Endothelial cell of hepatic sinusoid (primary cell): ENCODE measurements around the gene PTS.

ENCODE experiments used
- in situ Hi-C: cut with HindIII; loops from 2 replicates; pipeline ENCODE4 v1.10.0; 2017; ENCODE audit warnings: low sequenced_read_pairs

Gene PTS

DNA sequence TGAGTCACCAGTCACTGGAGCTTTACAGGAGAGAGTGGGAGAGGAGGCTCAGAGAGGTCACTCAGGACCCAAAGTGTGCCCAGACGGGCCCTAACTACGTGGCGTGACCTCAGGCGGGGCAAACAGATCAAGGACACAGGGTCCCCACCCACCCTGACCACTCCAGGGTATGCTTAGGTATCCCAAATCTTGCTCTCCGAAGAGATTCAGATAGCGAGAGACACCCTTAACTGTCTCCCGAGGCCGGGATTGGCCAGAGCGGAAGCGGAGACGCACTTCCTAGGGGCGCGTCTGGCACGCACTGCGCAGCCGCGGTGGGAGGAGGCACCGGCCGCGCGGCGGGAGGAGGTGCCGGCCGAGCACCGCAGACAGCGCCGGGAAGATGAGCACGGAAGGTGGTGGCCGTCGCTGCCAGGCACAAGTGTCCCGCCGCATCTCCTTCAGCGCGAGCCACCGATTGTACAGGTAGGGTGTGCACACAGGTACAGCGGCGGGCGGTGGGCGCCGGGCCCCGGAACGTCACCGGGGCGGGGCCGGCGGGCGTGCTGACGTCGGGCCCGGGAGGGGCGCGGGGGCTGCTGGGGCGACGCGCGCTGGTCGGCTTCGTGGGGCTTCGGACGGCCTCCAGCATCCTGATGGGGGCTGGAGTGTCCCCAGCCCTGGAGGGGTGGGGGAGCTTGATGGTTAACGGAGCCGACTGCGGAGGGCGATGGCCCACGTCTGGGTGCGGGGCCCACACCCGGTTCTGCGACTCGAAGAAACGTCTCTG is at the start of gene PTS:
Gene PTS (plus strand): TSS at position 367 of the 769 bp plus-strand sequence. CDS start 16 bp downstream, at position 383.
- in situ Hi-C loops, result loop anchor here (5.0 kb wide), 1 partner anchor 61 kb away; no protein-coding TSS in a partner anchor

DNA sequence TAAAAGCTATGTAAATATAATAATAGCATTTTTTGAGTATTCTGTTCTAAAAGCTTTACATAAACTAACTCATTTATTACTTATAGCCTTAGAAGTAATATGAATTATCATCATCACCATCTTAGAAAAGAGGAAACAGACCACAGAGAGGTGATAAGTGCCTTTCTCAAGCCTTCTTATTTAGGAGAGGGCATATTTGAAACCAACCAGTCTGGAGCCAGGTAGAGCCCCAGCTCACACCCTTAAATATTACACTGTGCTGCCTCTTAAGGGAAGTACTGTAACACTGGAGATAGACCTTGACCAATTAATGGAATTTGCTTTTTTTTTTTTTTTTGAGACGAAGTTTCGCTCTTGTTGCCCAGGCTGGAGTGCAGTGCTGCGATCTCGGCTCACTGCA is 48.6 kb upstream of the PTS start:
- in situ Hi-C loops, result loop anchor here (5.0 kb wide), 1 partner anchor 75 kb away; no protein-coding TSS in a partner anchor

DNA sequence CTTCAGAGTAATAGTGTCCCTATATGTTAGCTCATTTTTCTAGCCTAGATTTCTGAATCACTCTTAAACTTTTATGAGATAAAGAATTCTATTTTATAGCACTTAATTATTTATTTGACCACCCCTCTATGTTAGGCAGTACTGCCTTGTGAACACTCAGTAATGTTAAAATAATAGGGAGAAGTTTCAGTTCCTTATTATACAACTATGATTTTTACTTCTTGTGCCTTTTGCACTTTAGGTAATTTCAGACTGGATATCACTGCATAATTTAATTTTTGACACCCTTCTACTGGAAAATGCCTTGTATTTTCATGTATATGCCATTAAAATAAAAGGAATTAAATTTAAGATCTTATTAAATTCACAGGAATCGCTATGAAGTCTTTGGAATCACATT is 47.8 kb upstream of the PTS start:
- in situ Hi-C loops, result loop anchor here (5.0 kb wide), 1 partner anchor 76 kb away; no protein-coding TSS in a partner anchor

DNA sequence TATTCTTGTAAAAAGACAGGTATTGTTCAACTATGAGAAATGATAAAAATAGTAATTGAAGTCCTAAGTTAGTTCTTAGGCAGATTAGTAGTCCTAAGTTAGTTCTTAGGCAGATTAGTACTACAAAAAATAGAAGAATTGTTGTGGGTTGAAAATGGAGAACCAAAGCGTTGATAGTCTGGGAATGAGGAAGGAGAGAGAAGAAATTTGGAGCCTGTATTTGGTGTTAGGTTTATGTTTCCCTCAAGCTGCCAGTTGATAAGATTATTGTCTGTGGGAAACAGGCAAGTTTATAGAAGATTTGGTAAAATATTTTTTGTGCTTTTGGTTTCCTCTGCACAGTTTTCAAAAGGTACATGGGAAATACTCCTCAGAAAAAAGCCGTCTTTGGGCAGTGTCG is 47.3 kb upstream of the PTS start:
- in situ Hi-C loops, result loop anchor here (5.0 kb wide), 1 partner anchor 77 kb away; no protein-coding TSS in a partner anchor

DNA sequence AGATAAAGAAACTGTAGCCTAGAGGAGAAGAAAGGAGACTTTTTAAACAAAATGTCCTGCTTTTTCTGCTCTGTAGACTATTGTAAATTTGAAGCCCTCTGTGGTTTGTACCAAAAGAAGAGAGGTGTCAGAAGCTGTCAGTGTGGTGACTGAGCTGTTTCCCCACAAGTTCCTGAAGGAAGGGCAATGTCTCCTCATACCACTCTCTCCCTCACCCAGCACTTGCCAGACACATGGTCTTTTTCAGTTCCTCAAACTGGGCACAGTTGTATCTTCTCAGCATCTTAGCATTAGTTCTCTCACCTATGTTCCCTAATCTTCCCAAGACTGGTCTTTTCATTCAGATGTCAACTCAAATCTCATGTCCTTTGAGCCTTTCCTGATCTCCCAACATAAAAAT is 46.6 kb upstream of the PTS start:
- in situ Hi-C loops, result loop anchor here (5.0 kb wide), 1 partner anchor 77 kb away; no protein-coding TSS in a partner anchor

DNA sequence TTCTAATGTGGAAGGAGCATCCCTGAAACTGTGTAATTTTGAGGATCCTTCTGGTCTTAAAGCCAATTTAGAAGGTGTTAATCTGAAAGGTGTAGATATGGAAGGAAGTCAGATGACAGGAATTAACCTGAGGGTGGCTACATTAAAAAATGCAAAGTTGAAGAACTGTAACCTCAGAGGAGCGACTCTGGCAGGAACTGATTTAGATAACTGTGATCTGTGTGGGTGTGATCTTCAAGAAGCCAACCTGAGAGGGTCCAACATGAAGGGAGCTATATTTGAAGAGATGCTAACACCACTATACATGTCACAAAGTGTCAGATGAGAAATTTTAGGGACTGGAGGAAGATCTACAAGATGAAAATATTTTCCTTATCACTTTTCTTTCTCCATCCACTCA is 43.4 kb upstream of the PTS start:
- in situ Hi-C loops, result no loop called here

DNA sequence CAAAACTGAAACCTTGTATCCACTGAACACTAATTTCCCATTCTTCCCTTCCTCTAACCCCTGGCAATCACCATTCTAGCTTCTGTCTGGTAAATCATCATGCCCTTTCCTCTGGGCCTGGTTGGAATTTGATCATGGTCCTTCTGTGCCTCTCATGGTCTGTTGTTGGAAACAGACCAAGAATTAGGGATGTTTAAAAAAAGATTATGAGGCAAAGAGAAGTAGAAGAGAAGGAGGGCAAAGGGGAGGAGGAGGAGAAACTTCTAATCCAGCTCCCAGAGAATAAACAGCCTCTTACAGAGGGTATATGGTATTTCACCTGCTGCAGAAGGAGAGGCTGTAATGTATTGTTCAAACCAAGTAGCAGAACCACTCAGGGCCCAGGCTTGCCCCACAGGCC is 40.3 kb upstream of the PTS start:
- in situ Hi-C loops, result no loop called here

DNA sequence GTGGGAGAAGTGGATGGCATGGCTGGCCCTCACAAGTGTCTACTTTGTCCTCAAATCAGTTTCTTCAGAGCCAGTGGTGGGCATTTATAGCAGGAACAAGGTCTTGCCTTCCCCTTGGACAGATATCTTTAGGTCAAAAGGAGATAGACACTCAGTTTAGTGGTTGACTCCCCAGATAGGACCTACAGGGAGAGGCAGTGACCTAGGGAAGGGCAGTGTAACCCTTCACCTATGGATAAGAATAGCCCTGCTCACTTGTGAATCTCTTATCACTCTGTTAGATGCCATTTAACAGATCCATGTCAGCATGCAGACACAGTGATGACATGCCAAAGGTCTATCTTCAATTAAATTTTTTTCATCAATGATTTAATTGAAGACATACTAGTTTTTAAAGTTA is 39.9 kb upstream of the PTS start:
- in situ Hi-C loops, result no loop called here

DNA sequence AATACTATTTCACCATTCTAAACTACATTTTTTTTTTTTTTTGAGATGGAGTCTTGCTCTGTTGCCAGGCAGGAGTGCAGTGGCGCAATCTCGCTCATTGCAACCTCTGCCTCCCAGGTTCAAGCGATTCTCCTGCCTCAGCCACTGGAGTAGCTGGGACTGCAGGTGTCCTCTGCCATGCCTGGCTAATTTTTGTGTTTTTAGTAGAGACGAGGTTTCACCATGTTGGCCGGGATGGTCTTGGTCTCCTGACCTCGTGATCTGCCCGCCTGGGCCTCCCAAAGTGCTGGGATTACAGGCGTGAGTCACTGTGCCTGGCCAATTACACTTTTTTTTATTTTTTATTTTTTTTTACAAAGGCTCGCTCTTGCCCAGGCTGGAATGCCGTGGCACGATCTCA is 31.1 kb upstream of the PTS start:
- in situ Hi-C loops, result loop anchor here (5.0 kb wide), 2 partner anchors 33 to 42 kb away; partner anchors contain the start of gene IL18

DNA sequence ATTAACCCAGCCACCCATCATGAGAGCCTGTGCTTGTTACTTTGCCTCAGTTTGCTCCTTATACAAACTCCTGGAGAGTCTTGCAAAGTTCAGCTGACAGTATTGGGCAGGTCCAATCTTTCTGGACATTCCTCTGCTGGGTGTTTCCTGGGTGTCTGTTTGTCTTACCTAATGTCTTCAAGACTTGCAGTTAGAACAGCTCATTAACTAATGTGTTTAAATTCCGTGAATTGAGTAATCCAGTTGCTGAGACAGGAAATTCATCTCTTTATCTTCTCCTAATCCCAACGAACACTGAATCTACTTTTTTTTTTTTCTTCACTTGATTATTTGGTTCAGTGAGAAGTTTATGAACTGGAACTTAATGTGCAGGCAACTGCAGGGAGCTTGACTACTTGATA is 30.3 kb upstream of the PTS start:
- in situ Hi-C loops, result loop anchor here (5.0 kb wide), 2 partner anchors 34 to 41 kb away; partner anchors contain the start of gene IL18

DNA sequence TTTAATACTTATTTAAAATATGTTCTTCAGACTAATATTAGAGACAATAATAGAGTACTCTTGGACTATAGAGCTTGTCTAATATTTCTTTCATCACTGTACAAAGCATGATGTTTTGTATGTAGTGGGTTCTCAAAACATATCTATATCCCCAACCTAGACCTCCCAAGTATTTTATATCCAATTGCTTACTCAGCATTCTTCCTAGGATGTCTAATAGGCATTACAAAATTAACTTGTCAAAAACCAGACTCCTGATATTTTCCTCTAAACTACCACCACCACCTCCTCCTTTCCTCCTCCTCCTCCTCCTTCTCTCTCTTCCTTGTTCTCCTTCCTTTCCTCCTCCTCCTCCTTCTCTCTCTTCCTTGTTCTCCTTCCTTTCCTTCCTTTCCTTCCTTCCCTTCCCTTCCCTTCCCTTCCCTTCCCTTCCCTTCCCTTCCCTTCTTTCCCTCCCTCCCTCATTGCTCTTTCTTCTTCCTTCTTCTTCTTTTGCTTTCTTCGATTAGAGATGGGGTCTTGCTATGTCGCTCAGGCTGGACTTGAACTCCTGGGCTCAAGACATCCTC is 29.6 kb upstream of the PTS start:
- in situ Hi-C loops, result loop anchor here (5.0 kb wide), 2 partner anchors 34 to 41 kb away; partner anchors contain the start of gene IL18

DNA sequence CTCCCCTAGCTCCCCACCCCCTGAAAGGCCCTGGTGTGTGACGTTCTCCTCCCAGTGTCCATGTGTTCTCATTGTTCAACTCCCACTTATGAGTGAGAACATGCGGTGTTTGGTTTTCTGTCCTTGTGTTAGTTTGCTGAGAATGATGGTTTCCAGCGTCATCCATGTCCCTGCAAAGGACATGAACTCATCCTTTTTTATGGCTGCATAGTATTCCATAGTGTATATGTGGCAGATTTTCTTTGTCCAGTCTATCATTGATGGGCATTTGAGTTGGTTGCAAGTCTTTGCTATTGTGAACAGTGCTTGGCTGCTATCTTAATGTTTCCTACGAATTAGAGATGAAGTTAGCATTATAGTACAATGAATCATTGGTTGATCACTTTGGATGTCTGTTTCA is 27.1 kb upstream of the PTS start:
- in situ Hi-C loops, result loop anchor here (5.0 kb wide), 2 partner anchors 37 to 38 kb away; partner anchors contain the start of gene IL18

DNA sequence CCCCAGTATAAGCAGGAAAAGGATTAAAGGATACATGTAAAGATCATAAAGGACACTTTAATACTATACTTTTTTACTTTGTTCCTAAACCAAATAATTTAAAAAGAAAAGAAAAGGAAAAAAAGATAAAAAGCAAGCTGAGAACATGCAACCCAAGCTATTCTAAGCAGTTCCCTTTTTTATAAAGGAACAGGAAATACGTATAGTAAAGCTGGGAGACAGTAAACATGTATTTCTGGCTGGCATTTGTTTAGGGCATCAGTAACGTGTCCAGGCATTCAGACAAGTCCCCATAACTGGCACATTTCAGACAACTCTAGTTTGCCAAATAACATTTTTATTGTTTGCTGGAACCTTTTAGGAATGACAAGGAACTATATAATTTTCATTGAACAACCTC is 26.0 kb upstream of the PTS start:
- in situ Hi-C loops, result no loop called here

DNA sequence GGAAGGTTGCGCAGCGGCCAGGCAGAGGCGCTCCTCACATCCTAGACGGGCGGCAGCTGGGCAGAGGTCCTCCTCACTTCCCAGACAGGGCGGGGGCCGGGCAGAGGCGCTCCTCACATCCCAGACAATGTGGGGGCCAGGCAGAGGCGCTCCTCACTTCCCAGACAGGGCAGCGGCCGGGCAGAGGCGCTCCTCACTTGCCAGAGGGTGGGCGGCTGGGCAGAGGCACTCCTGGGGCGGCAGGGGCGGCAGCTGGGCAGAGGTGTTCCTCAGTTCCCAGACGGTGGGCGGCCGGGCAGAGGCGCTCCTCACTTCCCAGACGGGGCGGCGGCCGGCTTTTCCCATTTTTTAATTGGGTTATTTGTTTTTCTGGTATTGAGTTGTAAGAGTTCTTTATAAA is 20.2 kb upstream of the PTS start:
- in situ Hi-C loops, result no loop called here

DNA sequence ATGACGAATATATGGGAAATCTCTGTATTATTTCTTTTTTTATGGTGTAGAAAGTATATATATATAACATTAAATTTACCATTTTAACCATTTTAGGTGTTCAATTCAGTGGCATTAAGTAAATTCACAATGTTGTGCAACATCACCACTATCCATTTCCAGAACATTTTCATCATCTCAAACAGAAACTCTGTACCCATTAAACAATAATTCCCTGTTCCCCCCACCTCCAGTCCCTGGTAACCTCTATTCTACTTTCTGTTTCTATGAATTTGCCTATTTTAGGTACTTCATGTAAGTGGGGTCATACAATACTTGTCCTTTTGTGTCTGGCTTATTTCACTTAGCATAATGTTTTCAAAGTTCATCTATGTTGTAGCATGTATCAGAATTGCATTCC is 15.3 kb upstream of the PTS start:
- in situ Hi-C loops, result no loop called here

DNA sequence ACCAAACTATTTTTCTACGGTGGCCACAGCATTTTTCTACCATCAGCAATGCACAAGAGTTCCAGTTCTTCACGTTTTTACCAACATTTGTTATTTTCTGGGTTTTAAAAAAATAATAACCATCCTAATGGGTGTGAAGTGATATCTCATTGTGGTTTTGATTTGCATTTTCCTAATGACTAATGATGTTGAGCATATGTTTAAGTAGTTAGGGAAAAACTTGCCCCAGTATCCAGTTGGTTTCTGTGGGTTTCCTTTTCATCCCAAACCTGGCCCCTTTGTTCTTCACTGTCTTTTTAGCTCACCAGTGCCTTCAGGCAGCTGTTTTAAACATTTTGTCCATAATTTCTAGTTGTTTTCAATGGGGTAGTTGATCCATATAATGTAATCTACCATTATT is 14.7 kb upstream of the PTS start:
- in situ Hi-C loops, result no loop called here

DNA sequence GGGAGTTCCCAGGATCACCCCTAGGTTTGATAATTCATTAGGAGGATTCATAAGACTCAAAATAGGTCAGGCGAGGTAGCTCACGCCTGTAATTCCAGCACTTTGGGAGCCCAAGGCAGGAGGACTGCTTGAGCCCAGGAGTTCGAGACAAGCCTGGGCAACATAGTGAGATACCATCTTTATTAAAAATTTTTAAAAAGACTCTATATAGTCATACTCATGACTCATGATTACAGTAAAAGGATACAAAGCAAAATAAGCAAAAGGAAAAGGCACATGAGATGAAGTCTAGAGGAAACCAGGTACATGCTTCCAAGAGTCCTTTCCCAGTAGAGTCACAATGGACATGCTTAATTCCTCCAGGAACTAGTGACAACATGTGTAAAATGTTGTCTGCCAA is 13.9 kb upstream of the PTS start:
- in situ Hi-C loops, result no loop called here

DNA sequence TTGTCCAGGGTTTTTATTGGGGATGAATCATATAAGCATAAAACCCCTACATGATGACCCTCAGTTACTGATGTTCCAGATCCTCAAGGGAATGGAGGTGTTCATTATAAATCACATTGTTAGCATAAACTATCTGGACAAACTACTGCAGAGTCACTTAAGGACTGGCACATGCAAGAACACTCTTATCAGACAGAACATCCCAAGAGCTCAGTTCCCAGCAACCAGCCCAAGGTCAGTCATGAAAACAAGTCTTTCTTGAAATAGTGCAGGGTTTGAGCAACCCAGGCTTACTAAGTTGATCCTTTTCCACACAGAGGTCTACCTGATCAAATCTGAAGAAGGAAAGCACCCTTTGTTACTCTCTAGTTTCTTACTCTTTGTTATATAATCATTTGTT is 13.5 kb upstream of the PTS start:
- in situ Hi-C loops, result no loop called here

DNA sequence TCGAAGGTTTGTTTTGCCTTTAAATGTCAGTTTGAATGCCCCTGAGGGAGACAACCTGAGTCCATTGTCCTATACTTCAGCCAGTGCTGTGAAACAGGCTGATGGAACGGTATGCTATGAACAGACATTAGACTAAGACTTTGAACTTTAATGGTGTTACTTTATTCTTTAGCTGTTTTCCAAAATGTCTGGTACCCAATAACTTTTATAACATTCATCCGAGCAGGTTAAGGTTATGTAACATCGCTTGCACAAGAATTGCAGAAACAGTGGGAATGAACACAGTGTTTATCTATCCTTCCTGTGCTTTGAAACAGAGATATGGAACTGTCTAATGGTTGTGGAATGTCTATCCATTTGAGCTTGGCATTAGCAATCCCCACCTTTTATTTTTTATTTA is 12.5 kb upstream of the PTS start:
- in situ Hi-C loops, result no loop called here

DNA sequence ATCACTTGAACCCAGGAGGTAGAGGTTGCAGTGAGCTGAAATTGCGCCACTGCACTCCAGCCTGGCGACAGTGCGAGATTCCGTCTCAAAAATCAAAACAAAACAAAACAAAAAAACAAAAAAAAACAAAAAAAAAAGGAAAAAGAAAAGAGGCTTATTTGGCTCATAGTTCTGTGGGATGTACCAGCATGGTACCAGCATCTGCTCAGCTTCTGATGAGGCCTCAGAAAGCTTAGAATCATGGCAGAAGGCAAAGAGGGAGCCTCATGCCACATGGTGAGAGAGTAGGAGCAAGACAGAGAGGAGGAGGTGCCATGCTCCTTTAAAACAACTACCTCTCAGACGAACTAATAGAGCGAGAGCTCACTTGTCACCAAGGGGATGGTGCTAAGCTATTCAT is 10.6 kb upstream of the PTS start:
- in situ Hi-C loops, result no loop called here

DNA sequence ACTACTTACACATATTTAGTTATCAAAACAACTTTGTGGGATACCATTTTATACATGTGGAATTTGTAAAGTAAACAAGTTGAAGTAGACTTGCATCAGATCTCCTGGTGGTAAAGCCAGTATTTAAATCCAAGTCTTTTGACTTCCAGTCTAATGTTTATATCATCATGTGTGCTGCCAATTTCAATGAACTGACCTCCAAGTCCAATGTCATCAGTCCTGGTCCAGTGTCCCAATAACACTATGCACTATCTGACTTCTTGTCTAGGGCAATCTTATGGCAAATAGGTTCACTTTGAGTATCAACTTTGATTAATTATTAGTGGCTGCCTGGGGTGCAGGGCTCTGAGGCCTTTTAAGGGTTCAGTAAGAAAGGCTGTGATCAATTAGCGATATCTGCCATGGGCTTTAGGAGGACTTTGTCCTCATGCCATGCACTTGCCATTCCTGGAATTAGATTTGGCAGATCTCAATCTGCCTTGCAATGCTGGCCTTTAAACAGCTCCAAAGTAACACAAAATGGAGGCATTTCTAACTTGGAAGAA is 9.6 kb upstream of the PTS start:
- in situ Hi-C loops, result no loop called here
